Mesenchymal stem cell (in vitro differentiated cells and primary cell): Measurements from ENCODE around the gene TAF11L6. TPM values are rescaled to one million over a fixed set of nuclear protein-coding genes. Genes with fewer than 3 reads are reported as not detected.
"Not testable (repeated sequence)": the region's sequence is repeated elsewhere in the genome, so short reads cannot be mapped to it uniquely, and the experiment has no call there.

Source experiments
- DNase-seq: peaks from one replicate; pipeline ENCODE4 v3.0.0-alpha.2; 2013
- H2AFZ ChIP-seq: one replicate; pipeline ENCODE4 v1.6.1; 2013; ENCODE audit warnings: low read depth, mild to moderate bottlenecking, control low read depth, inconsistent platforms, low read length, moderate library complexity
- H2AK5ac ChIP-seq: 2 replicates; pipeline ENCODE4 v1.6.1; 2013; ENCODE audit warnings: low read length, moderate library complexity, mild to moderate bottlenecking, inconsistent platforms; ENCODE audit not compliant: severe bottlenecking
- H2BK120ac ChIP-seq: one replicate; pipeline ENCODE4 v1.6.1; 2013; ENCODE audit warnings: low read depth, mild to moderate bottlenecking, inconsistent platforms, low read length, moderate library complexity
- H2BK12ac ChIP-seq, 2 experiments: one replicate each; pipeline ENCODE4 v1.6.1; 2013; ENCODE audit warnings: inconsistent platforms in 2 of 2, low read length in 2 of 2, mild to moderate bottlenecking in 2 of 2, moderate library complexity in 2 of 2, control low read depth in 1 of 2
- H2BK15ac ChIP-seq: one replicate; pipeline ENCODE4 v1.6.1; 2013; ENCODE audit warnings: mild to moderate bottlenecking, low read depth, inconsistent platforms; ENCODE audit not compliant: poor library complexity, severe bottlenecking
- H2BK5ac ChIP-seq: 2 replicates; pipeline ENCODE4 v1.6.1; 2013; ENCODE audit warnings: low read depth, mild to moderate bottlenecking, low read length, control low read depth, inconsistent platforms; ENCODE audit not compliant: poor library complexity, severe bottlenecking
- H3K14ac ChIP-seq, 2 experiments: one replicate each; pipeline ENCODE4 v1.6.1; 2013; ENCODE audit warnings: inconsistent platforms in 2 of 2, low read length in 2 of 2, control low read depth in 1 of 2, mild to moderate bottlenecking in 1 of 2, moderate library complexity in 1 of 2
- H3K18ac ChIP-seq, 2 experiments: one replicate each; pipeline ENCODE4 v1.6.1; 2013; ENCODE audit warnings: inconsistent platforms in 2 of 2, low read length in 2 of 2, control low read depth in 1 of 2, low read depth in 1 of 2, mild to moderate bottlenecking in 1 of 2
- H3K23ac ChIP-seq, 2 experiments: one replicate each; pipeline ENCODE4 v1.6.1; 2013; ENCODE audit warnings: inconsistent platforms in 2 of 2, low read length in 2 of 2, mild to moderate bottlenecking in 2 of 2, moderate library complexity in 2 of 2, control low read depth in 1 of 2
- H3K27ac ChIP-seq: 2 replicates; pipeline ENCODE4 v1.5.1; 2013; ENCODE audit warnings: mild to moderate bottlenecking, moderate library complexity, low read length, control low read depth, inconsistent platforms; ENCODE audit not compliant: poor library complexity, severe bottlenecking
- H3K27me3 ChIP-seq, 2 experiments: 2 replicates each; pipeline versions ENCODE4 v1.6.1 to v1.7.0; 2013; ENCODE audit warnings: low read length in 2 of 2, mild to moderate bottlenecking in 2 of 2, moderate library complexity in 2 of 2, control low read depth in 1 of 2, inconsistent platforms in 1 of 2; ENCODE audit not compliant: control insufficient read depth in 1 of 2, insufficient read depth in 1 of 2
- H3K36me3 ChIP-seq, 2 experiments: 2 replicates each; pipeline versions ENCODE4 v1.6.1 to v1.7.0; 2013; ENCODE audit warnings: low read length in 2 of 2, control low read depth in 1 of 2, inconsistent platforms in 1 of 2, low read depth in 1 of 2, mild to moderate bottlenecking in 1 of 2; ENCODE audit not compliant: insufficient read depth in 2 of 2, control insufficient read depth in 1 of 2
- H3K4ac ChIP-seq, 2 experiments: one replicate each; pipeline ENCODE4 v1.6.1; 2013; ENCODE audit warnings: inconsistent platforms in 2 of 2, low read length in 2 of 2, mild to moderate bottlenecking in 2 of 2, moderate library complexity in 2 of 2, control low read depth in 1 of 2, low read depth in 1 of 2
- H3K4me1 ChIP-seq: 2 replicates; pipeline ENCODE4 v1.6.1; 2013; ENCODE audit warnings: low read depth, low read length, control low read depth; ENCODE audit not compliant: control insufficient read depth, insufficient read depth
- H3K4me2 ChIP-seq: 2 replicates; pipeline ENCODE4 v1.6.1; 2013; ENCODE audit warnings: low read length, mild to moderate bottlenecking, inconsistent platforms; ENCODE audit not compliant: poor library complexity, severe bottlenecking
- H3K4me3 ChIP-seq, 2 experiments: 2 replicates each; pipeline versions ENCODE4 v1.5.1 to v1.7.0; 2013; ENCODE audit warnings: low read length in 2 of 2, mild to moderate bottlenecking in 2 of 2, control low read depth in 1 of 2, low read depth in 1 of 2; ENCODE audit not compliant: insufficient read depth in 1 of 2
- H3K79me1 ChIP-seq: replicated peaks from 2 replicates; pipeline ENCODE4 v1.6.1; 2013; ENCODE audit warnings: mild to moderate bottlenecking, control low read depth, low read length, inconsistent platforms; ENCODE audit not compliant: poor library complexity, severe bottlenecking
- H3K9ac ChIP-seq: 2 replicates; pipeline ENCODE4 v1.7.0; 2013; ENCODE audit warnings: mild to moderate bottlenecking, low read length, moderate library complexity
- H3K9me3 ChIP-seq: 2 replicates; pipeline ENCODE4 v1.7.0; 2013; ENCODE audit warnings: mild to moderate bottlenecking, low read length; ENCODE audit not compliant: control insufficient read depth
- H4K8ac ChIP-seq: one replicate; pipeline ENCODE4 v1.6.1; 2013; ENCODE audit warnings: inconsistent platforms, mild to moderate bottlenecking, low read length, moderate library complexity
- H4K91ac ChIP-seq: one replicate; pipeline ENCODE4 v1.6.1; 2013; ENCODE audit warnings: mild to moderate bottlenecking, low read length, inconsistent platforms
- WGBS: methylation state at CpG from one replicate; pipeline ENCODE4 v1.1.7; 2013; ENCODE audit warnings: mixed read lengths; 5-methylcytosine and 5-hydroxymethylcytosine counted together
- polyA plus RNA-seq, 2 experiments: library from polyadenylated mRNA; stranded (reverse); fragments of 200-250 nt; gene quantifications; one replicate each; pipeline ENCODE4 v1.2.3, GENCODE V29; 2013

The TAF11L6 gene
- not detected for polyA plus RNA-seq (2013, experiment 1 of 2)
- not detected for polyA plus RNA-seq (2013, experiment 2 of 2)

DNA sequence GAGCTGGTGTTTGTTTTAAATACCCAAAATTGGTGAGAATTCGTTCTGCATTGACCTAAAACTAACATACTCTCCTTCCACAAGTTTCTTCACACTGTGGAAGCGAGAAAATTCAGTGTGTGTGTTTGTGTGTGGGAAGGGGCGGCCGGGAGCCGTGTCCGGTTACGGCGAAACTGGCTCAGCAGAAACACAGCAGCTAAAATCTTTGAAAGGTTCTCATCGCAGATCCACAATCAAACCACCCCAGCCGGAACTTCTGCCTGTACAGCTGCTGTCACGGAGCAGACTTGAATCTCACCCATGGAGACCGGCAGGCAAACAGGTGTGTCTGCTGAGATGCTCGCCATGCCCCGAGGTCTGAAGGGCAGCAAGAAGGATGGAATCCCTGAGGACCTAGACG lies at the start of gene TAF11L6:
TSS of gene TAF11L6 (plus strand) at position 301 of the 400 bp plus-strand sequence.
- H2BK15ac ChIP-seq, H3K79me1 ChIP-seq, H3K14ac ChIP-seq, H3K4me2 ChIP-seq, H3K9me3 ChIP-seq, H4K91ac ChIP-seq, H3K23ac ChIP-seq, H2BK12ac ChIP-seq, H3K27me3 ChIP-seq, H3K4ac ChIP-seq, H4K8ac ChIP-seq, H2AFZ ChIP-seq, H3K27ac ChIP-seq, H2BK120ac ChIP-seq, H3K4me1 ChIP-seq, H3K9ac ChIP-seq, DNase-seq, H2AK5ac ChIP-seq, H3K18ac ChIP-seq, H3K36me3 ChIP-seq, H2BK5ac ChIP-seq, H3K4me3 ChIP-seq: not testable (repeated sequence)
- WGBS: no CpG with 5 or more reads among the region's 15 CpGs

GRCh38 chr5:17481378-17481777 lies 47.1 kb upstream of the TAF11L6 start:
- no peak overlapping the region for H3K18ac ChIP-seq
- DNase-seq: no peak
- H4K91ac ChIP-seq: no peak overlapping the region
- no peak overlapping the region for H3K9ac ChIP-seq
- no peak overlapping the region for H3K23ac ChIP-seq
- H3K79me1 ChIP-seq: no peaks in the 10 kb centered on the region
- H3K9me3 ChIP-seq: no peaks in the 10 kb centered on the region
- no peak overlapping the region for H3K4me2 ChIP-seq
- H3K27me3 ChIP-seq: no peaks in the 10 kb centered on the region
- no peaks in the 10 kb centered on the region for H3K4me1 ChIP-seq
- H2BK12ac ChIP-seq: no peak overlapping the region
- no peak overlapping the region for H3K4ac ChIP-seq
- no peak overlapping the region for H3K4me3 ChIP-seq
- H2BK120ac ChIP-seq: no peak overlapping the region
- no peak overlapping the region for H4K8ac ChIP-seq
- no peak overlapping the region for H2AFZ ChIP-seq
- H2BK5ac ChIP-seq: no peak overlapping the region
- no peak overlapping the region for H2AK5ac ChIP-seq
- H3K27ac ChIP-seq: no peak overlapping the region
- WGBS: 77% methylated on average over 3 of the region's 4 CpGs
- no peak overlapping the region for H2BK15ac ChIP-seq
- H3K14ac ChIP-seq: no peak overlapping the region
- no peaks in the 10 kb centered on the region for H3K36me3 ChIP-seq

- H3K4me3 ChIP-seq: no peak overlapping the region
- H3K4me1 ChIP-seq: no peaks in the 10 kb centered on the region
- H2BK120ac ChIP-seq: no peak overlapping the region
- DNase-seq: no peak
- H2BK5ac ChIP-seq: no peak overlapping the region
- H3K27me3 ChIP-seq: no peaks in the 10 kb centered on the region
- H3K14ac ChIP-seq: no peak overlapping the region
- H3K36me3 ChIP-seq: no peaks in the 10 kb centered on the region
- no peak overlapping the region for H3K4ac ChIP-seq
- H3K4me2 ChIP-seq: no peak overlapping the region
- H3K18ac ChIP-seq: no peak overlapping the region
- H2BK15ac ChIP-seq: no peak overlapping the region
- H4K91ac ChIP-seq: no peak overlapping the region
- no peaks in the 10 kb centered on the region for H3K9me3 ChIP-seq
- WGBS: no CpG with 5 or more reads among the region's 2 CpGs
- no peak overlapping the region for H3K23ac ChIP-seq
- no peak overlapping the region for H2AK5ac ChIP-seq
- H2BK12ac ChIP-seq: no peak overlapping the region
- no peak overlapping the region for H3K9ac ChIP-seq
- H4K8ac ChIP-seq: no peak overlapping the region
- no peak overlapping the region for H2AFZ ChIP-seq
- H3K27ac ChIP-seq: no peak overlapping the region
- no peaks in the 10 kb centered on the region for H3K79me1 ChIP-seq
Observed at GRCh38 chr5:17482790-17483189, 45.7 kb upstream of the TAF11L6 start.

DNA sequence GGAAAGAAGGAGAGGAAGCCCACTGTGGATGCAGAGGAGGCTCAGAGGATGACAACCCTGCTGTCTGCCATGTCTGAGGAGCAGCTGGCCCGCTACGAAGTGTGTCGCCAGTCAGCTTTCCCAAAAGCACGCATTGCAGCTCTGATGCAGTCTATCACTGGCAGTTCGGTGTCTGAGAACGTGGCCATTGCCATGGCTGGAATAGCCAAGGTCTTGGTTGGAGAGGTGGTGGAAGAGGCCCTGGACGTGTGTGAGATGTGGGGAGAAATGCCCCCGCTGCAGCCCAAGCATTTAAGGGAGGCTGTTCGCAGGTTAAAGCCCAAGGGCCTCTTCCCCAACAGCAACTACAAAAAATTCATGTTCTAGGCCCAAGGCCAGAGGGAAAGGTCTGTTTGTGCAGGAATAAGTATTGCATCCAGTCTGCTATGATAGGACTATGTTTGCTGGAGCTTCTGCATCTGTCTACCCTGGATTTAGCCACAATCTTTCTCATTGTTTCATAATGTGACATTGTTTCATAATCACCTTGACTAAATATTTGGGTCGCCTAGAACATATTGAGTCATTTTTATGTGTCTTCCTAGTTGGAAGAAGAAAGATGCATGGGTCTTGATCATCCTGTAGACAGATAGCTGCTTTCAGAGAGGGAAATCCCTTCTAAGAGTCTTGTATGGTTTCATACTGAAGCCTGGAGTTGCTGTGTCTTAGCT lies 41.9 kb upstream of the TAF11L6 start:
- H2BK15ac ChIP-seq, DNase-seq, H4K91ac ChIP-seq, H2AK5ac ChIP-seq, H3K23ac ChIP-seq, H3K4ac ChIP-seq, H2AFZ ChIP-seq, H3K9ac ChIP-seq, H3K14ac ChIP-seq, H3K9me3 ChIP-seq, H3K79me1 ChIP-seq, H2BK5ac ChIP-seq, H3K4me2 ChIP-seq, H2BK120ac ChIP-seq, H3K27me3 ChIP-seq, H3K4me3 ChIP-seq, H4K8ac ChIP-seq, H3K18ac ChIP-seq, H3K27ac ChIP-seq, H3K4me1 ChIP-seq, H2BK12ac ChIP-seq, H3K36me3 ChIP-seq: not testable (repeated sequence)
- WGBS: 95% methylated on average over 7 of the region's 10 CpGs
